Measurements from ENCODE around the gene EIF5AL1. TPM values are rescaled to one million over a fixed set of nuclear protein-coding genes. Genes with fewer than 3 reads are reported as not detected.

EIF5AL1 gene
- total and polyA plus RNA-seq, 2 donors (not counting 1 experiment from before 2014, with no cell fraction given) = 0.33 to 2.0 TPM

DNA sequence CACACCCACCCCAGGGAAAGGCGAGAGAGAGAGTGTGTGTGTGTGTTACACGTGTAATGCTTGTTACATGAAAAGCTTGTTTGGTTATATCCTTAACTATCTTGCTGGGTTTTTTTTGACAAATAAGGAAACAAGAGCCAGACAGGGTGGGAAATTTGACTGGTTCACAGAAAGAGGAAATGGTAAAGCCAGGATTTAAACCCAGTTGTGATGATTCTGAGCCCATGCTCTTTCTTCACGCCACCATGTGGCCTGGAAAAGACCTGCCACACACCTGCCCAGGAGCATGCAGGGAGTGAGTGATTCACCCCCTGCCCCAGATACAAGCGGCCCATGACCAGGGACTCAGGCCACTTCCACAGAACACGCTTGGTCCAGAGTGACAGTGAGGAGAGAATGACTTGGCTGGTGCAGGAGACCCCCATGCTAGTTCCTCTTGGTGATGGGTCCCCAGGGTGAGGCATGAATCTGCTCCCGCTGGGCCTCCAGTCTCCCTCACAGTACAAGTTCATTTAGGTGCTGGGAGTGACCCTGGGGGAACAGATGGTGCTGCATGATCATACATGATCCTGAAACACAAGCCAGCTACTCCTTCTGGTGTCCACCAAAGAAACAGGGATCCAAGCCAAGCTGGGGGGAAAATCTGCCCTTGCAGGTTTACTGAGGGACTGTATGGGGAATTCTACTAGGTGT lies 21.0 kb upstream of the EIF5AL1 start:
- Histone ChIP-seq H3K4me2 (ENCODE audit: extremely low read depth, insufficient read depth, low read length) (no peak overlapping the region), H3K4me3 (replicated peaks in 1 of 4; ENCODE audit: control extremely low read depth in 1 of 4, insufficient read depth in 1 of 4, low read depth in 3 of 4, low read length in 4 of 4) (no peak overlapping the region), H2AFZ (ENCODE audit: low read length) (no peak overlapping the region), H3K27me3 (ENCODE audit: control insufficient read depth, insufficient read depth, low read length) (peaks cover 8% of the 10 kb centered on the region), H3K9me3 (ENCODE audit: control insufficient read depth, insufficient read depth, low read depth, low read length) (no peaks in the 10 kb centered on the region), H3K36me3 (ENCODE audit: control insufficient read depth, insufficient read depth, low read length) (no peaks in the 10 kb centered on the region), H3K79me2 (ENCODE audit: control insufficient read depth, insufficient read depth, low read length) (no peaks in the 10 kb centered on the region), H4K20me1 (ENCODE audit: control insufficient read depth, extremely low read depth, insufficient read depth, low read length) (no peaks in the 10 kb centered on the region), H3K27ac (ENCODE audit: insufficient read depth, low read length) (no peak overlapping the region), H3K4me1 (ENCODE audit: control insufficient read depth, extremely low read depth, insufficient read depth, low read length) (peaks cover 28% of the 10 kb centered on the region), H3K9ac (ENCODE audit: insufficient read depth, low read length) (no peak overlapping the region)
- TF ChIP-seq, protein P1, sequence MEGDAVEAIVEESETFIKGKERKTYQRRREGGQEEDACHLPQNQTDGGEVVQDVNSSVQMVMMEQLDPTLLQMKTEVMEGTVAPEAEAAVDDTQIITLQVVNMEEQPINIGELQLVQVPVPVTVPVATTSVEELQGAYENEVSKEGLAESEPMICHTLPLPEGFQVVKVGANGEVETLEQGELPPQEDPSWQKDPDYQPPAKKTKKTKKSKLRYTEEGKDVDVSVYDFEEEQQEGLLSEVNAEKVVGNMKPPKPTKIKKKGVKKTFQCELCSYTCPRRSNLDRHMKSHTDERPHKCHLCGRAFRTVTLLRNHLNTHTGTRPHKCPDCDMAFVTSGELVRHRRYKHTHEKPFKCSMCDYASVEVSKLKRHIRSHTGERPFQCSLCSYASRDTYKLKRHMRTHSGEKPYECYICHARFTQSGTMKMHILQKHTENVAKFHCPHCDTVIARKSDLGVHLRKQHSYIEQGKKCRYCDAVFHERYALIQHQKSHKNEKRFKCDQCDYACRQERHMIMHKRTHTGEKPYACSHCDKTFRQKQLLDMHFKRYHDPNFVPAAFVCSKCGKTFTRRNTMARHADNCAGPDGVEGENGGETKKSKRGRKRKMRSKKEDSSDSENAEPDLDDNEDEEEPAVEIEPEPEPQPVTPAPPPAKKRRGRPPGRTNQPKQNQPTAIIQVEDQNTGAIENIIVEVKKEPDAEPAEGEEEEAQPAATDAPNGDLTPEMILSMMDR (conservative IDR thresholded peaks at IDR 0.05 in 1 of 2, IDR thresholded peaks at IDR 0.05 in 1 of 2; ENCODE audit: low read depth in 1 of 2, low read length in 2 of 2) = no peak
- TF ChIP-seq EZH2 (IDR thresholded peaks at IDR 0.05; ENCODE audit: low read length, missing control alignments) = no peak
- no peak for DNase-seq (ENCODE audit: low read depth in 2 of 2)

DNA sequence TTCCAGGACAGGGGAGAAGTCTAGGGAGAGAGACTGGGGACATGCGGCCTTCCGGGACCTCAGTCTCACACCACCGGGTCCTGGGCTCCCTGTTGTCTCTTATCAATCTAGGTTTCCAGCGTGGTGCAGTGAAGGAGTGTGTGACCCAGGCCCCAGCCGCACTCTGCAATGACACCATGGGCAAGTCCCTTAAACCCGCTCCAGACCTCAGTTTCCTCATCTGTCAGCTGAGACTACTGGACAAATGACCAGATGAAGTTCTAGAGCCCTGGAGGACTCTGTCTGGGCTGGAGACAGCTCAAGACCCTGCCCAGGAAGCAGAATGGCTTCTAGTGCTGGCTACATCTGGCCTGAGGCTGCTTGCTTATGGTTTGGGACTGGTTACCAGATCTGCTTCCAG lies 20.1 kb upstream of the EIF5AL1 start:
- no peak overlapping the region for H3K27ac ChIP-seq (ENCODE audit: insufficient read depth, low read length)
- peaks cover 16% of the 10 kb centered on the region for H3K27me3 ChIP-seq (ENCODE audit: control insufficient read depth, insufficient read depth, low read length)
- no peak overlapping the region for H3K9ac ChIP-seq (ENCODE audit: insufficient read depth, low read length)
- H4K20me1 ChIP-seq (ENCODE audit: control insufficient read depth, extremely low read depth, insufficient read depth, low read length) = no peaks in the 10 kb centered on the region
- H3K4me1 ChIP-seq (ENCODE audit: control insufficient read depth, extremely low read depth, insufficient read depth, low read length) = peaks cover 28% of the 10 kb centered on the region
- no peak for DNase-seq (ENCODE audit: low read depth in 2 of 2)
- no peaks in the 10 kb centered on the region for H3K9me3 ChIP-seq (ENCODE audit: control insufficient read depth, insufficient read depth, low read depth, low read length)
- no peak overlapping the region for H3K4me3 ChIP-seq (replicated peaks in 1 of 4; ENCODE audit: control extremely low read depth in 1 of 4, insufficient read depth in 1 of 4, low read depth in 3 of 4, low read length in 4 of 4)
- H3K36me3 ChIP-seq (ENCODE audit: control insufficient read depth, insufficient read depth, low read length) = no peaks in the 10 kb centered on the region
- H2AFZ ChIP-seq (ENCODE audit: low read length) = no peak overlapping the region
- no peak overlapping the region for H3K4me2 ChIP-seq (ENCODE audit: extremely low read depth, insufficient read depth, low read length)
- TF ChIP-seq EZH2 (IDR thresholded peaks at IDR 0.05; ENCODE audit: low read length, missing control alignments) = no peak
- TF ChIP-seq, protein P1 (conservative IDR thresholded peaks at IDR 0.05 in 1 of 2, IDR thresholded peaks at IDR 0.05 in 1 of 2; ENCODE audit: low read depth in 1 of 2, low read length in 2 of 2) = no peak
- no peaks in the 10 kb centered on the region for H3K79me2 ChIP-seq (ENCODE audit: control insufficient read depth, insufficient read depth, low read length)

DNA sequence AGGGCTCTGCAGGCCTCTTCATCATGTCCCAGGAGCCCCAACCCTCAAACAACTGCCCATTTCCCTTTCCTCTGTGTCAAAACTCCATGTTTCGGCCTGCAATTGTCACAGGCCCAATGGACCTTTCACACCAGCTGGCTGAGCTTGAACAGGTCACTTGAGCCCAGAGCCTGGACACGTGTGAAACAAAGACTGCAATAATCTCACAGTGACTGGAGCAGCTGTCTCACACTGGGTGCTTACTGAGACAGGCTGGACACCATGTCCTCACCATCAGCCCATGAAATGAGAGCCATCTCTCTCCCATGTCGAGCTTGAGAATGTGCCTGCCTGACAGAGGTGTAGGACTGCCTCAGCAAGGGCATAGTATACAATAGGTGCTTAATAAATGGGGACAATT lies 19.5 kb upstream of the EIF5AL1 start:
- Histone ChIP-seq H3K4me2 (ENCODE audit: extremely low read depth, insufficient read depth, low read length) (no peak overlapping the region), H2AFZ (ENCODE audit: low read length) (no peak overlapping the region), H3K4me3 (replicated peaks in 1 of 4; ENCODE audit: control extremely low read depth in 1 of 4, insufficient read depth in 1 of 4, low read depth in 3 of 4, low read length in 4 of 4) (no peak overlapping the region), H3K4me1 (ENCODE audit: control insufficient read depth, extremely low read depth, insufficient read depth, low read length) (peaks cover 24% of the 10 kb centered on the region), H3K27me3 (ENCODE audit: control insufficient read depth, insufficient read depth, low read length) (peaks cover 19% of the 10 kb centered on the region), H3K9ac (ENCODE audit: insufficient read depth, low read length) (no peak overlapping the region), H4K20me1 (ENCODE audit: control insufficient read depth, extremely low read depth, insufficient read depth, low read length) (no peaks in the 10 kb centered on the region), H3K9me3 (ENCODE audit: control insufficient read depth, insufficient read depth, low read depth, low read length) (no peaks in the 10 kb centered on the region), H3K79me2 (ENCODE audit: control insufficient read depth, insufficient read depth, low read length) (no peaks in the 10 kb centered on the region), H3K36me3 (ENCODE audit: control insufficient read depth, insufficient read depth, low read length) (no peaks in the 10 kb centered on the region), H3K27ac (ENCODE audit: insufficient read depth, low read length) (no peak overlapping the region)
- no peak for DNase-seq (ENCODE audit: low read depth in 2 of 2)
- no peak for TF ChIP-seq EZH2 (IDR thresholded peaks at IDR 0.05; ENCODE audit: low read length, missing control alignments)
- TF ChIP-seq, protein P1 (conservative IDR thresholded peaks at IDR 0.05 in 1 of 2, IDR thresholded peaks at IDR 0.05 in 1 of 2; ENCODE audit: low read depth in 1 of 2, low read length in 2 of 2) = no peak
